HG02840 (cell line): ENCODE measurements around the gene IGF1R.
"Not testable (repeated sequence)": the region's sequence is repeated elsewhere in the genome, so short reads cannot be mapped to it uniquely, and the experiment has no call there.

ENCODE experiments used
- ATAC-seq: cut with Tn5 transposase; IDR thresholded peaks from one replicate; pipeline ENCODE4 v1.9.1; 2021; ENCODE audit warnings: mild to moderate bottlenecking, moderate library complexity, moderate number of reproducible peaks; ENCODE audit not compliant: unreplicated experiment, low FRiP score

Gene IGF1R

GRCh38 chr15:99003317-99003716, 355.0 kb downstream of the IGF1R start:
- not testable (repeated sequence) for ATAC-seq

GRCh38 chr15:99004998-99005974, 356.9 kb downstream of the IGF1R start:
- ATAC-seq, result not testable (repeated sequence)

GRCh38 chr15:99006146-99006545, 357.8 kb downstream of the IGF1R start:
- no peak for ATAC-seq

- no peak for ATAC-seq
These were observed 358.7 kb downstream of the IGF1R start for GRCh38 chr15:99006904-99007495.

- no peak for ATAC-seq
These were observed 361.5 kb downstream of the IGF1R start for GRCh38 chr15:99009741-99010330.

- no peak for ATAC-seq
These were observed 362.4 kb downstream of the IGF1R start for GRCh38 chr15:99010768-99011167.
